ENCODE results near the gene MEGF9. TPM values are rescaled to one million over a fixed set of nuclear protein-coding genes. Genes with fewer than 3 reads are reported as not detected.

Gene MEGF9
- total and polyA plus RNA-seq, 9 donors, result 6.3 to 12.8 (median 7.2) TPM

DNA sequence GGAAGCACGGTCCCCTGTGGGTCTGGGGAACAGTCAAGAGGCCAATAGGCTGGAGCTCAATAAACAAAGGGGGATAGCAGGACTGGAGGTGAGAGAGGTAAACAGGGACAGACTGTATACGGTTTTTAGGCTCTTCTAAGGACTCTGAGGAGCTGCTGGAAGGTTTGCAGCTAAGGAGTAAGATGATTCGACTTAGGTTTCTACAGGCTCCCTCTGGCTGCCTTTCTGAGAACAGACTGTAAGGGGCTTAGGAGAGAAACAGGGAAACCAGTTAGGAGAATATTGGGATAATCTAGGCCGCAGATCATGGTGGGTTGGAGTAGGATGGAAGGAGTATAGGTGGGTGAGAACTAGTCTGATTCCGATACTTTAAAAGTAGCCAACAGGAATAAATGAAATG lies 144.7 kb downstream of the MEGF9 start:
- Histone ChIP-seq H3K27ac (ENCODE audit: low read length) (no peak overlapping the region), H3K9me3 (replicated peaks; ENCODE audit: control insufficient read depth, low read depth, low read length) (no peaks in the 10 kb centered on the region), H3K4me3 (ENCODE audit: low read length) (no peak overlapping the region), H3K36me3 (ENCODE audit: control insufficient read depth, insufficient read depth, low read length) (peaks cover 56% of the 10 kb centered on the region), H3K27me3 (ENCODE audit: control insufficient read depth, insufficient read depth, low read length) (no peaks in the 10 kb centered on the region), H3K4me1 (ENCODE audit: control insufficient read depth, insufficient read depth, low read length) (peaks cover 18% of the 10 kb centered on the region)
- DNase-seq, result no peak
- 94% methylated on average over 5 of the region's 5 CpGs for WGBS (ENCODE audit: insufficient coverage)

DNA sequence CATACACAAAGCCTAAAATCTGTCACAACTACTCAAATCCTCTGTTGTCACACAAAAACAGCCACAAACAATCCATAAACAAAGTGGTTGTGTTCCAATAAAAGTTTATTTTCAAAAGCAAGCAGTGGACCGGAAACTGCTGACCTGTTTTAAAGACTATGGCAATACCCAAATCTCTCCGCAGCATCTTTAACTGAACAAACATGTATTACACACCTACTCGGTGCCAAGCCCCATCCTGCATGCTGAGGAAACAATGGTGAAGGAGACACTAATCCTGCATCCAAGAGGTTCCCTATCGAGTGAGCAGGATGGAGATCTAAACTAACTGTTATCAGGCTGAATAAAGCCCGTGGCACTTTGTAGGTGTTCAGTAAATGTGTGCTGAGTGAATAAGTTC lies 145.5 kb downstream of the MEGF9 start:
- H3K36me3 ChIP-seq (ENCODE audit: control insufficient read depth, insufficient read depth, low read length), result peaks cover 56% of the 10 kb centered on the region
- no peak for DNase-seq
- H3K4me3 ChIP-seq (ENCODE audit: low read length), result no peak overlapping the region
- H3K27ac ChIP-seq (ENCODE audit: low read length), result no peak overlapping the region
- no peaks in the 10 kb centered on the region for H3K9me3 ChIP-seq (replicated peaks; ENCODE audit: control insufficient read depth, low read depth, low read length)
- H3K27me3 ChIP-seq (ENCODE audit: control insufficient read depth, insufficient read depth, low read length), result no peaks in the 10 kb centered on the region
- peaks cover 18% of the 10 kb centered on the region for H3K4me1 ChIP-seq (ENCODE audit: control insufficient read depth, insufficient read depth, low read length)
- 83% methylated on average over 1 of the region's 5 CpGs for WGBS (ENCODE audit: insufficient coverage)

DNA sequence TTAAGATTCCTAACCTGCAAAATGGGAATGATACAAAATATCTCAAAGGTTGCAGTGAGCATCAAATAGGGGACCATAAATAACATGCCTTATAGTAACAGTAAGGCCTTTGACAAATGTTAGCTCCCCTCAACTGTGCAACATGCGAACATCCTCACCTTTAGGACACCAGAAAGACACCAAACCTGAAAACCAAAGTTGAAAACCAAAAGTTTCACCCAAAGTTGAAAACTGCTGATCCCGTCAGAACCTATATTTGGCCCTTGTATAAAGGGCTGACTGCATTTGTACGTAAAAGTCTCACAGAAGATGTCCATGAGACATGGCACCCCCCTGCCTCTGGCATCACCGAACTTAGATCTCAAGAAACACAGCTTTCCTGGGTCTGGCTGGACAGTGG lies 146.4 kb downstream of the MEGF9 start:
- Histone ChIP-seq H3K9me3 (replicated peaks; ENCODE audit: control insufficient read depth, low read depth, low read length) (no peaks in the 10 kb centered on the region), H3K36me3 (ENCODE audit: control insufficient read depth, insufficient read depth, low read length) (peaks cover 62% of the 10 kb centered on the region), H3K27me3 (ENCODE audit: control insufficient read depth, insufficient read depth, low read length) (no peaks in the 10 kb centered on the region), H3K4me3 (ENCODE audit: low read length) (no peak overlapping the region), H3K27ac (ENCODE audit: low read length) (no peak overlapping the region), H3K4me1 (ENCODE audit: control insufficient read depth, insufficient read depth, low read length) (peaks cover 18% of the 10 kb centered on the region)
- 98% methylated on average over 3 of the region's 4 CpGs for WGBS (ENCODE audit: insufficient coverage)
- no peak for DNase-seq

DNA sequence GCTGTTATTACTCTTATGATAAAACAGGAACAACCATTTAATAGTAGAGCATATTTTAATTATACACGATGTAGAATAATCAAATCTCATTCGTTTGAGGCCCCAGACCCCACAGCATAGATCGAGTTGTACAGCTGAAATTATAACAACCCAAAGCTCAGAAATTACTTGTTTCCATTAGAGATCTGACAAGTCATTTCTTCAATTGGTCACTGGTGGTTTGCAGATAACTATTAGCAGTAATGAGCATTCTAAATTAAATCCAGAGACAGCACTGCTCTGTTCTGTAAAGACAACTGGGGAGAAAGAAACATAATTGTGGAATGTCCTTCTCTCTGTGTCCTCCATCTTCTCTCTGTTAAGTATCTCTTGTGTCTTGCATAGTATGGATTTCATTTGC lies 147.2 kb downstream of the MEGF9 start:
- H3K9me3 ChIP-seq (replicated peaks; ENCODE audit: control insufficient read depth, low read depth, low read length), result no peaks in the 10 kb centered on the region
- H3K4me1 ChIP-seq (ENCODE audit: control insufficient read depth, insufficient read depth, low read length), result peaks cover 13% of the 10 kb centered on the region
- peaks cover 67% of the 10 kb centered on the region for H3K36me3 ChIP-seq (ENCODE audit: control insufficient read depth, insufficient read depth, low read length)
- DNase-seq, result no peak
- no peak overlapping the region for H3K4me3 ChIP-seq (ENCODE audit: low read length)
- H3K27me3 ChIP-seq (ENCODE audit: control insufficient read depth, insufficient read depth, low read length), result no peaks in the 10 kb centered on the region
- no CpG with 5 or more reads among the region's 3 CpGs for WGBS (ENCODE audit: insufficient coverage)
- H3K27ac ChIP-seq (ENCODE audit: low read length), result no peak overlapping the region

DNA sequence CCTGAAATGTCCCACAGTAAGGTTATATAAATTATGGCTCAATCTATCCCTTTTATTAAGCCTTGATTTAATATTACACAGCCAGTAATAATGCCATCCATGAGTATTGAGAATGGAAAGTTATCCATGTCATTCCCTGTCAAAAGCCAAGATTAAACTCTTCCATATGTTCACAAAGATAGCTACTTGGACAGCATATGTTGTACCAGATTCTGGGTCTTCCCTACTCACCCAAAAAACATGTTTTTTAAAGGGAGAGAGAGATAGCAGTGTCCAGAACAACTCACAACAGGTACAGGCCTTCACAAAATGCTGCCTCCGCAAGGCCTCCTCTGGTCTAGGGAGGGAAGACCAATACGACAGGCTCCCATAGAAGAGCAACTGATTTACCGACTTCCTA lies 149.7 kb downstream of the MEGF9 start:
- H3K27ac ChIP-seq (ENCODE audit: low read length), result no peak overlapping the region
- DNase-seq, result no peak
- WGBS (ENCODE audit: insufficient coverage), result no CpG with 5 or more reads among the region's 3 CpGs
- H3K36me3 ChIP-seq (ENCODE audit: control insufficient read depth, insufficient read depth, low read length), result peaks cover 55% of the 10 kb centered on the region
- no peak overlapping the region for H3K4me3 ChIP-seq (ENCODE audit: low read length)
- no peaks in the 10 kb centered on the region for H3K27me3 ChIP-seq (ENCODE audit: control insufficient read depth, insufficient read depth, low read length)
- no peaks in the 10 kb centered on the region for H3K4me1 ChIP-seq (ENCODE audit: control insufficient read depth, insufficient read depth, low read length)
- no peaks in the 10 kb centered on the region for H3K9me3 ChIP-seq (replicated peaks; ENCODE audit: control insufficient read depth, low read depth, low read length)

DNA sequence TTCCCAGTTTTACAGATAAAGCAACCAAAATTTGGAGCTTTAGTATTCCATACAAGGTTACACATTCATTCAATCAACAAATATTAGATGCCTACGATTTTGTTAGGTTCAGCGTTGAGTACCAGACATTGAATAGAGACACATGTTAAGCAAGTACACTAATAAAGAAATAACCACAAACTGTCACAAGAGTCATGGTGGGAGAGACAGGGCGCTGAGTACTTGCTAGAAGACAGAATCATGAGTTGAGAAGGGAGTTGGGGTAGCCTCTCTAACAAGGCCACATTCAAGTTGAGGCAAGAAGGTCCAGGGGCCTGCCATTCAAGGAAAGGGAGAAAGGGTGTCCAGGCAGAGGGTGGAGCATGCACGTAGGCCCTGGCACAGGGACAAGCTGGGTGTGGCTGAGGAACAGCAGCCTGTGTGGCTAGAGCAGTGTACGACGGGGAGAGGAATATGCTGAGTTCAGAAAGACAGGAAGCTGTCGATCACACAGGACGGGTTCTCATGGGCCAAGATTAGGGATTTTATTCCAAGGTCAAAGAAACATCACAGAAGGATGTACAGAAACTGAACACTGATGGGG lies 151.3 kb downstream of the MEGF9 start:
- H3K9me3 ChIP-seq (replicated peaks; ENCODE audit: control insufficient read depth, low read depth, low read length), result no peaks in the 10 kb centered on the region
- H3K4me3 ChIP-seq (ENCODE audit: low read length), result no peak overlapping the region
- DNase-seq, result no peak
- no peaks in the 10 kb centered on the region for H3K27me3 ChIP-seq (ENCODE audit: control insufficient read depth, insufficient read depth, low read length)
- H3K27ac ChIP-seq (ENCODE audit: low read length), result no peak overlapping the region
- WGBS (ENCODE audit: insufficient coverage), result 78% methylated on average over 5 of the region's 8 CpGs
- H3K4me1 ChIP-seq (ENCODE audit: control insufficient read depth, insufficient read depth, low read length), result no peaks in the 10 kb centered on the region
- H3K36me3 ChIP-seq (ENCODE audit: control insufficient read depth, insufficient read depth, low read length), result peaks cover 39% of the 10 kb centered on the region

DNA sequence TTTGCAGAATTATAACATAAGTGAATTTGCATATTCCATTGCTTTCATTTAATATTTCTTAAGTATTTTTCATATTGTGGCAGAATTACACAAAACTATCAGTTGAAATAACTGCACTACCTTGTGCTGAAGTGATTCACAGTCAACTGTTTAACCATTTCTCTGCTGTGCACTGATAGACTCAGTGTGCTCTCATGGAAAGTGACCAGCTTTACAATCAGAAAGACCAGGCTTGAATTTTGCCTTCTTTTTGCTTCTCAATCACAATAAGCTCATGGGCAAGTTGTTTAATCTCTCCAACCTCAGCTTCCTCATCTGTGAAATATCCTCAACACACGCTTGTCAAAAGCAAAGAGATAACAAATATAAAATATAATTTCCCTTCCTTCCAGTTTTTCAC lies 152.6 kb downstream of the MEGF9 start:
- Histone ChIP-seq H3K4me3 (ENCODE audit: low read length) (no peak overlapping the region), H3K36me3 (ENCODE audit: control insufficient read depth, insufficient read depth, low read length) (peaks cover 34% of the 10 kb centered on the region), H3K4me1 (ENCODE audit: control insufficient read depth, insufficient read depth, low read length) (no peaks in the 10 kb centered on the region), H3K27ac (ENCODE audit: low read length) (no peak overlapping the region), H3K27me3 (ENCODE audit: control insufficient read depth, insufficient read depth, low read length) (no peaks in the 10 kb centered on the region), H3K9me3 (replicated peaks; ENCODE audit: control insufficient read depth, low read depth, low read length) (no peaks in the 10 kb centered on the region)
- no peak for DNase-seq
- WGBS (ENCODE audit: insufficient coverage), result 100% methylated on average over 1 of the region's 1 CpG

DNA sequence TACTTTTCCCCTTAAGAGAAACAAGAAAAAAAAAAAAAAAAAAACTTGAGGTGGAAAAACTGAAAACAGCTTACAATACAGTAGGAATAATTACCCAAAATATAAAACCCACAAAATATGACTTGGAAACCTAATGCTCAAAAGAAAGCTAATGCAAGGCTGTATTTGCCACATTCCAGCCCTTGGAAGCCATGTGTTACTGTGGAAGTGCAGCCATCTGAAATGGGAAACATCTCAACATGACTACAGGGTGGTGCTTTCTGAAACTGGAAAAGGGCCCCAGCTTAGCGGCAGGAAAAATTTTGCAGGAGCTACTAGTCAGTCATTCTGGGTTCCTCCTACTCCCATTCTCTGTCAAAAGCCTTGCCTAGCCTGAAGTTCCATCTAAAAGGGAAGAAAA lies 154.7 kb downstream of the MEGF9 start:
- H3K9me3 ChIP-seq (replicated peaks; ENCODE audit: control insufficient read depth, low read depth, low read length), result no peaks in the 10 kb centered on the region
- 67% methylated on average over 1 of the region's 1 CpG for WGBS (ENCODE audit: insufficient coverage)
- H3K27ac ChIP-seq (ENCODE audit: low read length), result no peak overlapping the region
- no peaks in the 10 kb centered on the region for H3K4me1 ChIP-seq (ENCODE audit: control insufficient read depth, insufficient read depth, low read length)
- H3K27me3 ChIP-seq (ENCODE audit: control insufficient read depth, insufficient read depth, low read length), result no peaks in the 10 kb centered on the region
- peaks cover 17% of the 10 kb centered on the region for H3K36me3 ChIP-seq (ENCODE audit: control insufficient read depth, insufficient read depth, low read length)
- no peak for DNase-seq
- H3K4me3 ChIP-seq (ENCODE audit: low read length), result no peak overlapping the region

DNA sequence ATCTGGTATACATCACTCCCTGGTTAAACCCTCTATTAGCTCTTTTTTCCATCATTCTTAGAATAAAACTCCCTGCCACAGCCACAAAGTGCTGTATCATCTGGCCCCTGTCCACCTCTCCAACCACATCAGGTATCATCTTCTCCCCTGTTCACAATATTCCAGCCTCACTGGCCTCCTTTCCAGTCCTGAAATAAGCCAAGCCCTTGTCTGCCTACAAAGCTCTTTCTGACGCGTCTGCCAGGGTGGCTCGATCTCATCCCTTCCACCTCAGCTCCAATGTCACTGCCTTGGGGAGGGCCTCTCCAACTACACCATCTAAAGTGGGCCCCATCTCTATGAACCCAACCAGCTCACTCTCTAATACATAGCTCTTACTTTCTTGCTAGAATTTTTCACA lies 155.8 kb downstream of the MEGF9 start:
- Histone ChIP-seq H3K9me3 (replicated peaks; ENCODE audit: control insufficient read depth, low read depth, low read length) (no peaks in the 10 kb centered on the region), H3K4me1 (ENCODE audit: control insufficient read depth, insufficient read depth, low read length) (no peaks in the 10 kb centered on the region), H3K27ac (ENCODE audit: low read length) (no peak overlapping the region), H3K36me3 (ENCODE audit: control insufficient read depth, insufficient read depth, low read length) (peaks cover 14% of the 10 kb centered on the region), H3K4me3 (ENCODE audit: low read length) (no peak overlapping the region), H3K27me3 (ENCODE audit: control insufficient read depth, insufficient read depth, low read length) (no peaks in the 10 kb centered on the region)
- WGBS (ENCODE audit: insufficient coverage), result 98% methylated on average over 3 of the region's 3 CpGs
- DNase-seq, result no peak

DNA sequence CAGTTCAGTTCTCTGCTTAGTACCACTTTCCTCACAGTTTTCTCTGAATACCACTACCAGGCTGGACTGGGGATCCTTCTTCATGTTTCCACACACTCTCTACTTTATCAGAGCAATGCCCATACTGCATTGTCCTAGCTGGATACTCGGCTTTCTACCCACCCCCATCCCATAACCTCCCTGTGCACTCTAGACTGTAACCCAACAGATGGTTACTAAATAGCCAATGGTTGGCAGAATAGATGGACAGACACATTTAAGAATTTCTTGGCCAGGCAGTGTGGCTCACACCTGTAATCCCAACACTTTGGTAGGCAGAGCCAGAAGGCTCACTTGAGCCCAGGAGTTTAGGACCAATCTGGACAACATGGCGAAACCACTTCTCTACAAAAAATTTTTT lies 157.1 kb downstream of the MEGF9 start:
- no peak overlapping the region for H3K4me3 ChIP-seq (ENCODE audit: low read length)
- no peaks in the 10 kb centered on the region for H3K27me3 ChIP-seq (ENCODE audit: control insufficient read depth, insufficient read depth, low read length)
- H3K36me3 ChIP-seq (ENCODE audit: control insufficient read depth, insufficient read depth, low read length), result peaks cover 6% of the 10 kb centered on the region
- 57% methylated on average over 1 of the region's 2 CpGs for WGBS (ENCODE audit: insufficient coverage)
- no peak for DNase-seq
- H3K9me3 ChIP-seq (replicated peaks; ENCODE audit: control insufficient read depth, low read depth, low read length), result no peaks in the 10 kb centered on the region
- H3K4me1 ChIP-seq (ENCODE audit: control insufficient read depth, insufficient read depth, low read length), result no peaks in the 10 kb centered on the region
- no peak overlapping the region for H3K27ac ChIP-seq (ENCODE audit: low read length)

DNA sequence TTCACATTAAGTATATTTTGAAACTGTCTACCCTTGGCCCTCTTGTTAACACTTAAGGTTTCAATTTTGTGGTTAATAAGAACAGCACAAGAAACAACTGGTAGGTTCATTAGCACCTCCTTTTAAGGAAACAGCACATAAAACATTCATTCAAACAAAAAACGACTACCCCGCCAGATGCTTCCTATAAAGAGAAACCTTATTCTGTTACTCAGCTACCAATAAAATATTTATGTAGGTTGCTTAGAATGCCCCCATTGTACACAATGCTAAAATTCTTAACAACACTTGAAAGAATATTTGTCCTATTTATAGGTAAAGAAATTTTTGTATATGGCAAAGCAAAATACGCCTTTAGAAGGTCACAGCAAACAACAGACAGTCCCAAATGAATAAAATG lies 157.5 kb downstream of the MEGF9 start:
- Histone ChIP-seq H3K36me3 (ENCODE audit: control insufficient read depth, insufficient read depth, low read length) (peaks cover 5% of the 10 kb centered on the region), H3K4me3 (ENCODE audit: low read length) (no peak overlapping the region), H3K4me1 (ENCODE audit: control insufficient read depth, insufficient read depth, low read length) (no peaks in the 10 kb centered on the region), H3K27me3 (ENCODE audit: control insufficient read depth, insufficient read depth, low read length) (no peaks in the 10 kb centered on the region), H3K9me3 (replicated peaks; ENCODE audit: control insufficient read depth, low read depth, low read length) (no peaks in the 10 kb centered on the region), H3K27ac (ENCODE audit: low read length) (no peak overlapping the region)
- DNase-seq, result no peak
- no CpG with 5 or more reads among the region's 3 CpGs for WGBS (ENCODE audit: insufficient coverage)
